Measurements from ENCODE around the gene MLLT10.

MLLT10 gene

GRCh38 chr10:21593986-21594385 lies 60.0 kb downstream of the MLLT10 start:
- 94% methylated on average over 4 of the region's 5 CpGs for WGBS
- Histone ChIP-seq H3K23ac (ENCODE audit: low read length in 2 of 2) (no peak overlapping the region), H3K79me1 (replicated peaks; ENCODE audit: low read length, poor library complexity, severe bottlenecking) (peaks cover 6% of the 10 kb centered on the region), H3K14ac (ENCODE audit: low read length in 2 of 2) (no peak overlapping the region), H3K36me3 (ENCODE audit: control insufficient read depth in 1 of 2, insufficient read depth in 2 of 2, low read depth in 1 of 2, low read length in 2 of 2) (peaks cover 0 to 43% of the 10 kb centered on the region in 2 experiments), H4K8ac (ENCODE audit: low read length) (no peak overlapping the region), H3K9ac (ENCODE audit: low read length) (no peak overlapping the region), H2AFZ (ENCODE audit: low read depth, low read length) (no peak overlapping the region), H3K4me3 (ENCODE audit: insufficient read depth in 1 of 2, low read depth in 1 of 2, low read length in 2 of 2) (no peak overlapping the region), H3K4me1 (ENCODE audit: control insufficient read depth, insufficient read depth, low read depth, low read length) (no peaks in the 10 kb centered on the region), H3K27me3 (ENCODE audit: control insufficient read depth in 1 of 2, insufficient read depth in 1 of 2, low read length in 2 of 2) (no peaks in the 10 kb centered on the region), H3K4me2 (ENCODE audit: low read length, poor library complexity, severe bottlenecking) (no peak overlapping the region), H4K91ac (ENCODE audit: low read length) (no peak overlapping the region), H3K9me3 (ENCODE audit: control insufficient read depth, low read length) (no peaks in the 10 kb centered on the region), H2BK12ac (ENCODE audit: low read length in 2 of 2) (no peak overlapping the region), H2BK5ac (ENCODE audit: low read depth, low read length, poor library complexity, severe bottlenecking) (no peak overlapping the region), H3K27ac (ENCODE audit: low read length, poor library complexity, severe bottlenecking) (no peak overlapping the region), H3K4ac (ENCODE audit: low read depth in 1 of 2, low read length in 2 of 2) (no peak overlapping the region), H2BK15ac (ENCODE audit: low read depth, poor library complexity, severe bottlenecking) (no peak overlapping the region), H2AK5ac (ENCODE audit: low read length, severe bottlenecking) (no peak overlapping the region), H2BK120ac (ENCODE audit: low read depth, low read length) (no peak overlapping the region), H3K18ac (ENCODE audit: low read depth in 1 of 2, low read length in 2 of 2) (no peak overlapping the region)
- no peak for DNase-seq

GRCh38 chr10:21599582-21599981 lies 65.5 kb downstream of the MLLT10 start:
- Histone ChIP-seq H3K27me3 (ENCODE audit: control insufficient read depth in 1 of 2, insufficient read depth in 1 of 2, low read length in 2 of 2) (no peaks in the 10 kb centered on the region), H4K8ac (ENCODE audit: low read length) (no peak overlapping the region), H4K91ac (ENCODE audit: low read length) (no peak overlapping the region), H2BK15ac (ENCODE audit: low read depth, poor library complexity, severe bottlenecking) (no peak overlapping the region), H3K9ac (ENCODE audit: low read length) (no peak overlapping the region), H3K79me1 (replicated peaks; ENCODE audit: low read length, poor library complexity, severe bottlenecking) (peaks cover 8% of the 10 kb centered on the region), H2AK5ac (ENCODE audit: low read length, severe bottlenecking) (no peak overlapping the region), H3K14ac (ENCODE audit: low read length in 2 of 2) (no peak overlapping the region), H3K4me1 (ENCODE audit: control insufficient read depth, insufficient read depth, low read depth, low read length) (peaks cover 1% of the 10 kb centered on the region), H3K36me3 (ENCODE audit: control insufficient read depth in 1 of 2, insufficient read depth in 2 of 2, low read depth in 1 of 2, low read length in 2 of 2) (peaks cover 0 to 31% of the 10 kb centered on the region in 2 experiments), H3K4ac (ENCODE audit: low read depth in 1 of 2, low read length in 2 of 2) (no peak overlapping the region), H2AFZ (ENCODE audit: low read depth, low read length) (no peak overlapping the region), H3K23ac (ENCODE audit: low read length in 2 of 2) (no peak overlapping the region), H2BK12ac (ENCODE audit: low read length in 2 of 2) (no peak overlapping the region), H3K4me2 (ENCODE audit: low read length, poor library complexity, severe bottlenecking) (no peak overlapping the region), H3K9me3 (ENCODE audit: control insufficient read depth, low read length) (no peaks in the 10 kb centered on the region), H3K27ac (ENCODE audit: low read length, poor library complexity, severe bottlenecking) (no peak overlapping the region), H3K4me3 (ENCODE audit: insufficient read depth in 1 of 2, low read depth in 1 of 2, low read length in 2 of 2) (no peak overlapping the region), H2BK5ac (ENCODE audit: low read depth, low read length, poor library complexity, severe bottlenecking) (no peak overlapping the region), H2BK120ac (ENCODE audit: low read depth, low read length) (no peak overlapping the region), H3K18ac (ENCODE audit: low read depth in 1 of 2, low read length in 2 of 2) (no peak overlapping the region)
- WGBS: 100% methylated on average over 2 of the region's 2 CpGs
- DNase-seq: no peak

- Histone ChIP-seq H3K4me2 (ENCODE audit: low read length, poor library complexity, severe bottlenecking) (no peak overlapping the region), H4K8ac (ENCODE audit: low read length) (no peak overlapping the region)
These were observed 66.9 kb downstream of the MLLT10 start for GRCh38 chr10:21600804-21601433.

GRCh38 chr10:21602313-21602712 lies 68.3 kb downstream of the MLLT10 start:
- no peak overlapping the region for H4K8ac ChIP-seq (ENCODE audit: low read length)
- no peak overlapping the region for H3K9ac ChIP-seq (ENCODE audit: low read length)
- H2BK12ac ChIP-seq (ENCODE audit: low read length in 2 of 2): no peak overlapping the region
- no peak overlapping the region for H3K4ac ChIP-seq (ENCODE audit: low read depth in 1 of 2, low read length in 2 of 2)
- H2BK120ac ChIP-seq (ENCODE audit: low read depth, low read length): no peak overlapping the region
- H2AK5ac ChIP-seq (ENCODE audit: low read length, severe bottlenecking): no peak overlapping the region
- no peak for DNase-seq
- H3K4me3 ChIP-seq (ENCODE audit: insufficient read depth in 1 of 2, low read depth in 1 of 2, low read length in 2 of 2): no peak overlapping the region
- H3K79me1 ChIP-seq (replicated peaks; ENCODE audit: low read length, poor library complexity, severe bottlenecking): peaks cover 13% of the 10 kb centered on the region
- no peaks in the 10 kb centered on the region for H3K9me3 ChIP-seq (ENCODE audit: control insufficient read depth, low read length)
- H3K27me3 ChIP-seq (ENCODE audit: control insufficient read depth in 1 of 2, insufficient read depth in 1 of 2, low read length in 2 of 2): no peaks in the 10 kb centered on the region
- no peak overlapping the region for H3K23ac ChIP-seq (ENCODE audit: low read length in 2 of 2)
- H3K27ac ChIP-seq (ENCODE audit: low read length, poor library complexity, severe bottlenecking): no peak overlapping the region
- H3K14ac ChIP-seq (ENCODE audit: low read length in 2 of 2): no peak overlapping the region
- no peak overlapping the region for H3K18ac ChIP-seq (ENCODE audit: low read depth in 1 of 2, low read length in 2 of 2)
- peaks cover 4 to 46% of the 10 kb centered on the region in 2 experiments for H3K36me3 ChIP-seq (ENCODE audit: control insufficient read depth in 1 of 2, insufficient read depth in 2 of 2, low read depth in 1 of 2, low read length in 2 of 2)
- no peak overlapping the region for H2AFZ ChIP-seq (ENCODE audit: low read depth, low read length)
- no peak overlapping the region for H3K4me2 ChIP-seq (ENCODE audit: low read length, poor library complexity, severe bottlenecking)
- no peak overlapping the region for H2BK5ac ChIP-seq (ENCODE audit: low read depth, low read length, poor library complexity, severe bottlenecking)
- H4K91ac ChIP-seq (ENCODE audit: low read length): no peak overlapping the region
- H2BK15ac ChIP-seq (ENCODE audit: low read depth, poor library complexity, severe bottlenecking): no peak overlapping the region
- H3K4me1 ChIP-seq (ENCODE audit: control insufficient read depth, insufficient read depth, low read depth, low read length): peaks cover 1% of the 10 kb centered on the region
- no CpG with 5 or more reads among the region's 1 CpG for WGBS

More at GRCh38 chr10:21600804-21601433, 66.9 kb downstream of the MLLT10 start:
- no peaks in the 10 kb centered on the region for H3K27me3 ChIP-seq (ENCODE audit: control insufficient read depth in 1 of 2, insufficient read depth in 1 of 2, low read length in 2 of 2)
- no peak overlapping the region for H3K9ac ChIP-seq (ENCODE audit: low read length)
- H3K9me3 ChIP-seq (ENCODE audit: control insufficient read depth, low read length): no peaks in the 10 kb centered on the region
- peaks cover 1% of the 10 kb centered on the region for H3K4me1 ChIP-seq (ENCODE audit: control insufficient read depth, insufficient read depth, low read depth, low read length)
- no peak overlapping the region for H3K4me3 ChIP-seq (ENCODE audit: insufficient read depth in 1 of 2, low read depth in 1 of 2, low read length in 2 of 2)
- WGBS: no CpG with 5 or more reads among the region's 1 CpG
- H3K36me3 ChIP-seq (ENCODE audit: control insufficient read depth in 1 of 2, insufficient read depth in 2 of 2, low read depth in 1 of 2, low read length in 2 of 2): peaks cover 2 to 33% of the 10 kb centered on the region in 2 experiments
- no peak overlapping the region for H3K23ac ChIP-seq (ENCODE audit: low read length in 2 of 2)
- no peak overlapping the region for H3K4ac ChIP-seq (ENCODE audit: low read depth in 1 of 2, low read length in 2 of 2)
- no peak overlapping the region for H3K18ac ChIP-seq (ENCODE audit: low read depth in 1 of 2, low read length in 2 of 2)
- H2AFZ ChIP-seq (ENCODE audit: low read depth, low read length): no peak overlapping the region
- no peak overlapping the region for H2BK120ac ChIP-seq (ENCODE audit: low read depth, low read length)
- no peak overlapping the region for H3K27ac ChIP-seq (ENCODE audit: low read length, poor library complexity, severe bottlenecking)
- H2BK15ac ChIP-seq (ENCODE audit: low read depth, poor library complexity, severe bottlenecking): no peak overlapping the region
- H2BK5ac ChIP-seq (ENCODE audit: low read depth, low read length, poor library complexity, severe bottlenecking): no peak overlapping the region
- DNase-seq: no peak
- peaks cover 11% of the 10 kb centered on the region for H3K79me1 ChIP-seq (replicated peaks; ENCODE audit: low read length, poor library complexity, severe bottlenecking)
- no peak overlapping the region for H2BK12ac ChIP-seq (ENCODE audit: low read length in 2 of 2)
- no peak overlapping the region for H3K14ac ChIP-seq (ENCODE audit: low read length in 2 of 2)
- no peak overlapping the region for H2AK5ac ChIP-seq (ENCODE audit: low read length, severe bottlenecking)
- no peak overlapping the region for H4K91ac ChIP-seq (ENCODE audit: low read length)
